Pons (tissue), 1 donor: ENCODE results near the gene SLC8A2.
"Not testable (repeated sequence)": the region's sequence is repeated elsewhere in the genome, so short reads cannot be mapped to it uniquely, and the experiment has no call there.

ENCODE experiments used
- DNase-seq: peaks from one replicate; pipeline ENCODE4 v3.0.0-alpha.2; 2016; ENCODE audit warnings: low spot score

The SLC8A2 gene

GRCh38 chr19:47487551-47488515 is 16.1 kb upstream of the SLC8A2 start:
- DNase-seq = no peak

GRCh38 chr19:47486900-47487299 is 15.2 kb upstream of the SLC8A2 start:
- DNase-seq = no peak

GRCh38 chr19:47486220-47486619 is 14.5 kb upstream of the SLC8A2 start:
- DNase-seq = not testable (repeated sequence)

- no peak for DNase-seq
These were observed 13.5 kb upstream of the SLC8A2 start for GRCh38 chr19:47485210-47485609.

GRCh38 chr19:47483800-47484690 is 12.4 kb upstream of the SLC8A2 start, which contains the start of gene KPTN:
TSS of gene KPTN (minus strand) at chr19:47484219. CDS start at chr19:47484160, 59 bp downstream.
- peak; percentile 78 for DNase-seq

GRCh38 chr19:47483200-47483599 is 11.5 kb upstream of the SLC8A2 start:
- no peak for DNase-seq

GRCh38 chr19:47481460-47482052 is 9.9 kb upstream of the SLC8A2 start:
- DNase-seq = no peak

GRCh38 chr19:47480658-47481057 is 9.0 kb upstream of the SLC8A2 start:
- no peak for DNase-seq

GRCh38 chr19:47479701-47480503 is 8.2 kb upstream of the SLC8A2 start:
- DNase-seq = no peak

GRCh38 chr19:47476438-47476972 is 4.8 kb upstream of the SLC8A2 start:
- no peak for DNase-seq

GRCh38 chr19:47475465-47475864 is 3.8 kb upstream of the SLC8A2 start:
- no peak for DNase-seq

GRCh38 chr19:47473336-47473735 is 1.6 kb upstream of the SLC8A2 start:
- no peak for DNase-seq

GRCh38 chr19:47471381-47471732 is 336 bp downstream of the SLC8A2 start:
- no peak for DNase-seq

GRCh38 chr19:47470447-47471195 is 1.1 kb downstream of the SLC8A2 start:
- DNase-seq = no peak

GRCh38 chr19:47469719-47470118 is 2.0 kb downstream of the SLC8A2 start:
- DNase-seq = no peak

GRCh38 chr19:47469363-47469700 is 2.4 kb downstream of the SLC8A2 start:
- no peak for DNase-seq

- no peak for DNase-seq
These were observed 3.8 kb downstream of the SLC8A2 start for GRCh38 chr19:47467914-47468313.

- DNase-seq = no peak
These were observed 5.7 kb downstream of the SLC8A2 start for GRCh38 chr19:47465957-47466356.

GRCh38 chr19:47464675-47465419 is 6.8 kb downstream of the SLC8A2 start:
- no peak for DNase-seq

GRCh38 chr19:47461876-47462275 is 9.8 kb downstream of the SLC8A2 start:
- DNase-seq = no peak
